ENCODE measurements around the gene ARID2. TPM values are rescaled to one million over a fixed set of nuclear protein-coding genes. Genes with fewer than 3 reads are reported as not detected.

Gene ARID2
- total and polyA plus RNA-seq, 2 donors, result 15.6 to 29.3 TPM

- peaks cover 3 to 4% of the 10 kb centered on the region in 2 donors for H3K4me1 ChIP-seq (ENCODE audit: control insufficient read depth in 2 of 2, insufficient read depth in 2 of 2, low read length in 2 of 2)
- H3K36me3 ChIP-seq (ENCODE audit: control insufficient read depth in 2 of 2, insufficient read depth in 2 of 2, low read length in 1 of 2), result peaks cover 0 to 4% of the 10 kb centered on the region in 2 donors
- WGBS, result under 1% methylated on average over 45 of the region's 45 CpGs
- peak overlapping the region; percentile 77 to 100 for H3K4me3 ChIP-seq (ENCODE audit: low read length in 2 of 2)
- H3K27me3 ChIP-seq (ENCODE audit: control insufficient read depth in 2 of 2, insufficient read depth in 1 of 2, low read length in 1 of 2), result no peaks in the 10 kb centered on the region
- peaks cover 0 to 7% of the 10 kb centered on the region in 2 donors for H3K9me3 ChIP-seq (ENCODE audit: control insufficient read depth in 2 of 2, insufficient read depth in 1 of 2, low read length in 1 of 2)
- H3K27ac ChIP-seq (ENCODE audit: low read depth in 1 of 2, low read length in 1 of 2), result peak overlapping the region; percentile 92 to 100
- DNase-seq (ENCODE audit: low read depth in 6 of 9, low spot score in 9 of 9), result peak; percentile 65 to 94 (median 83)
Measured at GRCh38 chr12:45727301-45727979, 2.1 kb upstream of the ARID2 start.

GRCh38 chr12:45727980-45728629 lies 1.4 kb upstream of the ARID2 start:
- no peaks in the 10 kb centered on the region for H3K4me1 ChIP-seq (ENCODE audit: control insufficient read depth in 2 of 2, insufficient read depth in 2 of 2, low read length in 2 of 2)
- peak overlapping the region; percentile 77 to 100 for H3K4me3 ChIP-seq (ENCODE audit: low read length in 2 of 2)
- under 1% methylated on average over 17 of the region's 17 CpGs for WGBS
- peaks cover 0 to 7% of the 10 kb centered on the region in 2 donors for H3K9me3 ChIP-seq (ENCODE audit: control insufficient read depth in 2 of 2, insufficient read depth in 1 of 2, low read length in 1 of 2)
- H3K36me3 ChIP-seq (ENCODE audit: control insufficient read depth in 2 of 2, insufficient read depth in 2 of 2, low read length in 1 of 2), result no peaks in the 10 kb centered on the region
- DNase-seq (ENCODE audit: low read depth in 6 of 9, low spot score in 9 of 9), result peak in 2 of 9 donors; percentile 25 to 81
- H3K27ac ChIP-seq (ENCODE audit: low read depth in 1 of 2, low read length in 1 of 2), result peak overlapping the region; percentile 92 to 100
- no peaks in the 10 kb centered on the region for H3K27me3 ChIP-seq (ENCODE audit: control insufficient read depth in 2 of 2, insufficient read depth in 1 of 2, low read length in 1 of 2)

DNA sequence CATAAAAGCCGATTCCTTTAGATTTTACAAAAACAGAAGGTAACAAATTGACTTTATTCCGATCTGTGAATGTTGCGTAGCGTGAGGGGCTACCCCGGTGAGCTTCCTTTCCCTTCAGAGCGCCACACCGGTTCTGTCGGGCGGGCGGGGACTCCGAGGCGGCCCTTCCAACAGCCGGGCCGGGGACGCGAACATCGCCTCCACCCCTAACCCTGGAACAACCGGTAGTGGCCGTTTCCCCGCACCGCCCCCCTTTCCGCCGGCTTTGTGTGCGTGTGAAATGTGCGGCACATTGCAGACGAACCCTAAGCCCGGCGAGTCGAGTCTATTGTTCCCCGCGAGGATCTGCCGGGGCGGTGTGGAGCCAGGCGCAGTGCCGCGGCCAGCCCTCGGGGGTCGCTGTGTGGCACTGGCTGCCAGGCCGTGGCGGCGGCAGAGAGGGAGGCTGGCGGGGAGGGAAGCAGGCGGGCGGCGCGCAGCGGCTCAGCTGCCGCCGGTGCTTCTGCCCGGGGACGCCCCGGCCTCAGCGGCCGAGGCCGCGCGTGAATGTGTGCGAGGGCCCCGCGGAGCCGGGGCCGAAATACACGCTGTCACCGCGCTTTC lies 775 bp upstream of the ARID2 start:
- H3K9me3 ChIP-seq (ENCODE audit: control insufficient read depth in 2 of 2, insufficient read depth in 1 of 2, low read length in 1 of 2), result peaks cover 0 to 7% of the 10 kb centered on the region in 2 donors
- no peaks in the 10 kb centered on the region for H3K36me3 ChIP-seq (ENCODE audit: control insufficient read depth in 2 of 2, insufficient read depth in 2 of 2, low read length in 1 of 2)
- peak overlapping the region; percentile 92 to 100 for H3K27ac ChIP-seq (ENCODE audit: low read depth in 1 of 2, low read length in 1 of 2)
- under 1% methylated on average over 65 of the region's 65 CpGs for WGBS
- H3K4me3 ChIP-seq (ENCODE audit: low read length in 2 of 2), result peak overlapping the region; percentile 82 to 100
- DNase-seq (ENCODE audit: low read depth in 6 of 9, low spot score in 9 of 9), result peak; percentile 88 to 98 (median 95)
- H3K27me3 ChIP-seq (ENCODE audit: control insufficient read depth in 2 of 2, insufficient read depth in 1 of 2, low read length in 1 of 2), result no peaks in the 10 kb centered on the region
- H3K4me1 ChIP-seq (ENCODE audit: control insufficient read depth in 2 of 2, insufficient read depth in 2 of 2, low read length in 2 of 2), result no peaks in the 10 kb centered on the region

DNA sequence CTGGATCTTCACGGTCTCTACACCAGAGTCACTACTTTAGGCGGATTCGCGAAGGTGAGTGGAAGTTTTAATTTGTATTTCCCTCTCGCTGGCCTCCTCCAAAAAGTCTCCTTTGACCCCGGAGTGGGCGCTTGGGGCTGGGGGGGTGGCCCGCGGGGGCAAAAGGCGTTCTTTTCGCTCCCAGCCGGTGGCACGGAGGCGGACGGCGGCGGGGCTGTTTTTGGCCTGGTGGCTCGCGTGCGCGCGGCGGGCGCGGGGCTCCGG lies 510 bp downstream of the ARID2 start:
- H3K4me1 ChIP-seq (ENCODE audit: control insufficient read depth in 2 of 2, insufficient read depth in 2 of 2, low read length in 2 of 2), result no peaks in the 10 kb centered on the region

GRCh38 chr12:45730348-45731189 lies 1.1 kb downstream of the ARID2 start:
- peak in 7 of 9 donors; percentile 30 to 86 (median 64) for DNase-seq (ENCODE audit: low read depth in 6 of 9, low spot score in 9 of 9)
- Histone ChIP-seq H3K36me3 (ENCODE audit: control insufficient read depth in 2 of 2, insufficient read depth in 2 of 2, low read length in 1 of 2) (peaks cover 0 to 3% of the 10 kb centered on the region in 2 donors), H3K4me3 (ENCODE audit: low read length in 2 of 2) (peak overlapping the region; percentile 82 to 100), H3K9me3 (ENCODE audit: control insufficient read depth in 2 of 2, insufficient read depth in 1 of 2, low read length in 1 of 2) (peaks cover 0 to 7% of the 10 kb centered on the region in 2 donors), H3K27me3 (ENCODE audit: control insufficient read depth in 2 of 2, insufficient read depth in 1 of 2, low read length in 1 of 2) (no peaks in the 10 kb centered on the region), H3K4me1 (ENCODE audit: control insufficient read depth in 2 of 2, insufficient read depth in 2 of 2, low read length in 2 of 2) (no peaks in the 10 kb centered on the region), H3K27ac (ENCODE audit: low read depth in 1 of 2, low read length in 1 of 2) (peak overlapping the region; percentile 96 to 100)
- WGBS, result under 1% methylated on average over 67 of the region's 67 CpGs

More for the DNA sequence above, 510 bp downstream of the ARID2 start:
- H3K36me3 ChIP-seq (ENCODE audit: control insufficient read depth in 2 of 2, insufficient read depth in 2 of 2, low read length in 1 of 2), result no peaks in the 10 kb centered on the region
- DNase-seq (ENCODE audit: low read depth in 6 of 9, low spot score in 9 of 9), result no peak
- H3K9me3 ChIP-seq (ENCODE audit: control insufficient read depth in 2 of 2, insufficient read depth in 1 of 2, low read length in 1 of 2), result peaks cover 0 to 7% of the 10 kb centered on the region in 2 donors
- H3K4me3 ChIP-seq (ENCODE audit: low read length in 2 of 2), result peak overlapping the region; percentile 82 to 100
- under 1% methylated on average over 26 of the region's 26 CpGs for WGBS
- H3K27ac ChIP-seq (ENCODE audit: low read depth in 1 of 2, low read length in 1 of 2), result peak overlapping the region; percentile 92 to 100
- H3K27me3 ChIP-seq (ENCODE audit: control insufficient read depth in 2 of 2, insufficient read depth in 1 of 2, low read length in 1 of 2), result no peaks in the 10 kb centered on the region

GRCh38 chr12:45731190-45731775 lies 1.8 kb downstream of the ARID2 start:
- Histone ChIP-seq H3K36me3 (ENCODE audit: control insufficient read depth in 2 of 2, insufficient read depth in 2 of 2, low read length in 1 of 2) (peaks cover 0 to 3% of the 10 kb centered on the region in 2 donors), H3K9me3 (ENCODE audit: control insufficient read depth in 2 of 2, insufficient read depth in 1 of 2, low read length in 1 of 2) (peaks cover 0 to 7% of the 10 kb centered on the region in 2 donors), H3K27ac (ENCODE audit: low read depth in 1 of 2, low read length in 1 of 2) (peak overlapping the region; percentile 96 to 100), H3K4me3 (ENCODE audit: low read length in 2 of 2) (peak overlapping the region; percentile 79 to 100), H3K27me3 (ENCODE audit: control insufficient read depth in 2 of 2, insufficient read depth in 1 of 2, low read length in 1 of 2) (no peaks in the 10 kb centered on the region), H3K4me1 (ENCODE audit: control insufficient read depth in 2 of 2, insufficient read depth in 2 of 2, low read length in 2 of 2) (no peaks in the 10 kb centered on the region)
- 14% methylated on average over 4 of the region's 4 CpGs for WGBS
- DNase-seq (ENCODE audit: low read depth in 6 of 9, low spot score in 9 of 9), result peak in 1 of 9 donors; percentile 19

DNA sequence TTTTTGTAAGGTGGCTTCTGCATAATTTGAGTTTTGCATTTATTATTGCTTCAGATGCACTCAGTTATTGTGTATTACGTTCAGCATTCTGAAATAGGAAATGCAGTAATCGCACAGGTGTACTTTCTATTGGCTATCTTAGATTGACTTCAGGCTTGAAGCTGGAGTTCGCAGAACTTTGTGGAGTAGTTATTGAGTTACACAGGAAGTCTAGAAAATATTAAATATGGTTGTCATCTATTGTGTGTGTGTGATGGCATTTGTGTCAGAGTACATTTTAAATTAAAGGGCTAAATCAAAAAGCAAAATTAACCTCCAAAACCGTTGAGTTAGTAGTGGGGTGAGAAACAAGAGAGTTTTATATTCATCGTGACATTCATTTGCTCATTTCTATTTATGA lies 2.7 kb downstream of the ARID2 start:
- DNase-seq (ENCODE audit: low read depth in 6 of 9, low spot score in 9 of 9), result peak in 4 of 9 donors; percentile 15 to 73 (median 45)
- H3K4me3 ChIP-seq (ENCODE audit: low read length in 2 of 2), result peak overlapping the region; percentile 47 to 79
- WGBS, result 12% methylated on average over 5 of the region's 5 CpGs

GRCh38 chr12:45732936-45733335 lies 3.4 kb downstream of the ARID2 start:
- H3K27ac ChIP-seq (ENCODE audit: low read depth in 1 of 2, low read length in 1 of 2), result peak overlapping the region in 1 of 2 donors; percentile 34
- DNase-seq (ENCODE audit: low read depth in 6 of 9, low spot score in 9 of 9), result no peak
- H3K4me1 ChIP-seq (ENCODE audit: control insufficient read depth in 2 of 2, insufficient read depth in 2 of 2, low read length in 2 of 2), result no peaks in the 10 kb centered on the region

More for the DNA sequence above, 2.7 kb downstream of the ARID2 start:
- no peaks in the 10 kb centered on the region for H3K4me1 ChIP-seq (ENCODE audit: control insufficient read depth in 2 of 2, insufficient read depth in 2 of 2, low read length in 2 of 2)
- H3K27me3 ChIP-seq (ENCODE audit: control insufficient read depth in 2 of 2, insufficient read depth in 1 of 2, low read length in 1 of 2), result no peaks in the 10 kb centered on the region
- H3K9me3 ChIP-seq (ENCODE audit: control insufficient read depth in 2 of 2, insufficient read depth in 1 of 2, low read length in 1 of 2), result peaks cover 0 to 5% of the 10 kb centered on the region in 2 donors
- H3K27ac ChIP-seq (ENCODE audit: low read depth in 1 of 2, low read length in 1 of 2), result peak overlapping the region; percentile 52 to 96
- peaks cover 0 to 11% of the 10 kb centered on the region in 2 donors for H3K36me3 ChIP-seq (ENCODE audit: control insufficient read depth in 2 of 2, insufficient read depth in 2 of 2, low read length in 1 of 2)

More at GRCh38 chr12:45732936-45733335, 3.4 kb downstream of the ARID2 start:
- Histone ChIP-seq H3K9me3 (ENCODE audit: control insufficient read depth in 2 of 2, insufficient read depth in 1 of 2, low read length in 1 of 2) (no peaks in the 10 kb centered on the region), H3K27me3 (ENCODE audit: control insufficient read depth in 2 of 2, insufficient read depth in 1 of 2, low read length in 1 of 2) (no peaks in the 10 kb centered on the region), H3K36me3 (ENCODE audit: control insufficient read depth in 2 of 2, insufficient read depth in 2 of 2, low read length in 1 of 2) (peaks cover 0 to 15% of the 10 kb centered on the region in 2 donors), H3K4me3 (ENCODE audit: low read length in 2 of 2) (peak overlapping the region in 1 of 2 donors; percentile 16)

Data from thymus (tissue), 11 donors.